A673 (cell line): Measurements from ENCODE around the gene SPATS1.

ENCODE experiments used
- CTCF ChIP-seq: fragments of 300-800, 200-600 bp; sonication (generic); conservative IDR thresholded peaks from 2 replicates; pipeline ENCODE4 v1.5.1; 2017; ENCODE audit warnings: low read depth, mild to moderate bottlenecking, antibody characterized with exemption, low read length, moderate library complexity, mixed read lengths
- EZH2 ChIP-seq: fragments of 200-600 bp; sonication (generic); IDR thresholded peaks from 2 replicates; pipeline ENCODE4 v1.6.1; 2017; ENCODE audit warnings: borderline replicate concordance, low read depth, mild to moderate bottlenecking, mixed read lengths, antibody characterized with exemption, low read length; ENCODE audit not compliant: poor library complexity, severe bottlenecking

GRCh38 chr6:44387346-44388134, 45.1 kb downstream of the SPATS1 start, which contains the start of gene CDC5L:
- TF ChIP-seq CTCF: no peak
- no peak for TF ChIP-seq EZH2
